T-cell (primary cell): ENCODE results near the gene SF3B5. TPM values are rescaled to one million over a fixed set of nuclear protein-coding genes. Genes with fewer than 3 reads are reported as not detected.

Experiments used
- ATAC-seq, 4 experiments: fragments of 200-7000 bp in 3 of 4; fragments of 150-1000 bp in 1 of 4; cut with Tn5 transposase; replicated peaks in 1 of 4; 1 replicate in 3 of 4; 2 replicates in 1 of 4; pipeline ENCODE4 v1.10.0; 2021; ENCODE audit warnings: moderate library complexity in 3 of 4, mild to moderate bottlenecking in 2 of 4, moderate number of reproducible peaks in 1 of 4
- CTCF ChIA-PET, 2 donors: fragments of 300-600 bp; sonication (Branson Sonifier 250); formaldehyde crosslinking; loops; one replicate each; lab custom pipeline; 2022; ENCODE audit warnings: antibody characterized with exemption in 2 of 2; lab: Charles Lee
- POLR2A ChIA-PET, 2 donors: fragments of 300-600 bp; sonication (Branson Sonifier 250); formaldehyde crosslinking; loops; one replicate each; lab custom pipeline; 2022; ENCODE audit warnings: antibody characterized with exemption in 2 of 2; lab: Charles Lee
- DNase-seq, 35 experiments: peaks; one replicate each; pipeline versions ENCODE4 v3.0.0 to v3.0.0-alpha.2; 2013 to 2023
- H3K27ac ChIP-seq: one replicate; pipeline ENCODE4 v1.5.1; 2013; ENCODE audit warnings: low read length
- H3K27me3 ChIP-seq, 2 experiments: replicated peaks in 1 of 2; 1 replicate in 1 of 2; 2 replicates in 1 of 2; pipeline versions ENCODE4 v1.6.1 to v1.7.0; 2013; ENCODE audit warnings: low read length in 1 of 2, mixed read lengths in 1 of 2; ENCODE audit not compliant: control insufficient read depth in 2 of 2, insufficient read depth in 2 of 2; ENCODE audit errors: extremely low read depth in 1 of 2
- H3K36me3 ChIP-seq, 2 donors: 1 replicate in 1 of 2; 2 replicates in 1 of 2; pipeline versions ENCODE4 v1.6.1 to v1.7.0; 2013; ENCODE audit warnings: low read length in 1 of 2; ENCODE audit not compliant: control insufficient read depth in 2 of 2, insufficient read depth in 1 of 2; ENCODE audit errors: extremely low read depth in 1 of 2
- H3K4me1 ChIP-seq, 2 experiments: 1 replicate in 1 of 2; 2 replicates in 1 of 2; pipeline versions ENCODE4 v1.6.1 to v1.7.0; 2013; ENCODE audit warnings: low read length in 2 of 2, mixed read lengths in 1 of 2; ENCODE audit not compliant: insufficient read depth in 2 of 2, control insufficient read depth in 1 of 2; ENCODE audit errors: extremely low read depth in 1 of 2
- H3K4me3 ChIP-seq, 2 donors: 1 replicate in 1 of 2; 2 replicates in 1 of 2; pipeline versions ENCODE4 v1.5.1 to v1.7.0; 2013; ENCODE audit warnings: mild to moderate bottlenecking in 2 of 2, low read length in 1 of 2, moderate library complexity in 1 of 2; ENCODE audit not compliant: control insufficient read depth in 1 of 2; ENCODE audit errors: extremely low read depth in 1 of 2
- H3K9me3 ChIP-seq: 2 replicates; pipeline ENCODE4 v1.7.0; 2013
- H3K27ac Mint-ChIP-seq, 2 donors: one replicate each; pipeline ENCODE4 v1.8.0; 2020 to 2021; ENCODE audit warnings: mild to moderate bottlenecking in 2 of 2, mixed read lengths in 2 of 2
- H3K27me3 Mint-ChIP-seq, 2 donors: one replicate each; pipeline ENCODE4 v1.8.0; 2021 to 2022; ENCODE audit warnings: mixed read lengths in 2 of 2
- H3K36me3 Mint-ChIP-seq: one replicate; pipeline ENCODE4 v1.8.0; 2021; ENCODE audit warnings: mixed read lengths
- H3K4me1 Mint-ChIP-seq, 3 donors: one replicate each; pipeline ENCODE4 v1.8.0; 2020 to 2022; ENCODE audit warnings: mixed read lengths in 3 of 3, mild to moderate bottlenecking in 1 of 3
- H3K4me3 Mint-ChIP-seq, 3 donors: one replicate each; pipeline ENCODE4 v1.8.0; 2020 to 2022; ENCODE audit warnings: mild to moderate bottlenecking in 3 of 3, mixed read lengths in 3 of 3, moderate library complexity in 3 of 3
- H3K9me3 Mint-ChIP-seq, 3 donors: one replicate each; pipeline ENCODE4 v1.8.0; 2020 to 2022; ENCODE audit warnings: mixed read lengths in 3 of 3
- WGBS: methylation state at CpG from one replicate; pipeline ENCODE4 v1.1.5; 2013; ENCODE audit warnings: missing lambda C conversion rate; ENCODE audit not compliant: insufficient coverage; 5-methylcytosine and 5-hydroxymethylcytosine counted together
- total RNA-seq, 35 experiments: library from RNA in 6 of 35; stranded (reverse) in 6 of 35; fragments of 120-200 nt in 1 of 35; gene quantifications; one replicate each; pipeline versions ENCODE4 v1.2.1 to v1.2.4 and lab custom pipeline; 2013 to 2026

SF3B5 gene
- total RNA-seq, 5 donors from 2014 or later (not counting 1 experiment from before 2014, with no cell fraction given): 111 to 125 (median 115) TPM

GRCh38 chr6:144119376-144119775 lies 24.0 kb upstream of the SF3B5 start:
- H3K36me3 Mint-ChIP-seq: no peaks in the 10 kb centered on the region
- ATAC-seq: no peak
- ChIA-PET CTCF (no interaction called here), POLR2A (no interaction called here)
- no peaks in the 10 kb centered on the region for H3K27me3 Mint-ChIP-seq
- H3K27me3 ChIP-seq: no peaks in the 10 kb centered on the region
- H3K9me3 ChIP-seq: no peaks in the 10 kb centered on the region
- H3K4me1 Mint-ChIP-seq: no peaks in the 10 kb centered on the region
- no peaks in the 10 kb centered on the region for H3K36me3 ChIP-seq
- no peak overlapping the region for H3K4me3 ChIP-seq
- DNase-seq: no peak
- H3K27ac ChIP-seq: no peak overlapping the region
- H3K4me1 ChIP-seq: no peaks in the 10 kb centered on the region
- no peaks in the 10 kb centered on the region for H3K9me3 Mint-ChIP-seq
- no peak overlapping the region for H3K27ac Mint-ChIP-seq
- 100% methylated on average over 3 of the region's 5 CpGs for WGBS
- no peak overlapping the region for H3K4me3 Mint-ChIP-seq

DNA sequence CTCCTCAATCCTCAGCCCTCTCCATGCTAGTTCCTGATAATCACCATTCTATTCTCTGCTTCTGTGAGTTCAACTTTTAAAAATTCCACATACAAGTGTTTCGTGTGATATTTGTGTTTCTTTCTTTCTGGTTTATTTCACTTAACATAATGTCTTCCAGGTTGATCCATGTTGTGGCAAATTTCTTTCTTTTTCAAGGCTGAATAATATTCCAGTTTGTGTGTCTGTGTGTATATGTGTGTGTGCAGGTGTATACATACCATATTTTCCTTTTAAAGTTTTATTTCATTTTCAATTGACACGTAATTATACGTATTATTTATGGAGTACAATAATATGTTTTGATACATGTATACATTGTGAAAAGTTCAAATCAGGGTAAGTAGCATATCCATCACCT lies 19.8 kb upstream of the SF3B5 start:
- POLR2A ChIA-PET: interaction anchor here in 1 of 2 donors (0.6 kb wide), 1 partner anchor 112 kb away, joined by 3 read pairs; no protein-coding TSS in a partner anchor
- Mint-ChIP-seq H3K9me3 (no peaks in the 10 kb centered on the region), H3K4me1 (no peaks in the 10 kb centered on the region), H3K36me3 (no peaks in the 10 kb centered on the region), H3K27me3 (no peaks in the 10 kb centered on the region), H3K27ac (no peak overlapping the region), H3K4me3 (no peak overlapping the region)
- no CpG with 5 or more reads among the region's 3 CpGs for WGBS
- H3K27me3 ChIP-seq: no peaks in the 10 kb centered on the region
- H3K36me3 ChIP-seq: no peaks in the 10 kb centered on the region
- no peaks in the 10 kb centered on the region for H3K4me1 ChIP-seq
- no peak for DNase-seq
- H3K9me3 ChIP-seq: no peaks in the 10 kb centered on the region
- H3K27ac ChIP-seq: no peak overlapping the region
- no peak overlapping the region for H3K4me3 ChIP-seq
- no peak for ATAC-seq
- CTCF ChIA-PET: interaction anchor here (0.9 to 1.2 kb wide), 3 partner anchors 10 to 104 kb away, joined by 3 to 5 read pairs (median 4); no protein-coding TSS in a partner anchor

DNA sequence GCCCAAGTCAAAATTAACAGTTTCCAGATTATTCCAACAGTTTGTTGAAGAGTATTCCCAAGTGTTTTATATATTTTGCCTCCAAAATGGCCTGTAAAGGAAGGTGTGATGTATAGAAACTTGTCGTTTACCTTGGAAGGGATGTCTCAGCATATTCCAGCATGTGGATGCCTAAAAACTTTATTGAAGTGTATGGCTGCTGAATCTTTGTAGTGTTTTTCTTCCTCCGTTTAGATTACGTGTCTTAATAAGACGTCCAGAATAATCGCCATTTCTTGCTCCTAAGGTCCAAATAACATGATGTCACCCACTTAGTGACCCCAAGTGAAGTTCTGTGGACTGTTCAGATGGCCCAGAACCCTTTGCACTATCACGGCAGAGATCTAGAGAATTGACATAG lies 18.0 kb upstream of the SF3B5 start:
- Mint-ChIP-seq H3K27ac (no peak overlapping the region), H3K27me3 (no peaks in the 10 kb centered on the region), H3K4me3 (no peak overlapping the region), H3K36me3 (no peaks in the 10 kb centered on the region), H3K9me3 (no peaks in the 10 kb centered on the region), H3K4me1 (no peaks in the 10 kb centered on the region)
- Histone ChIP-seq H3K27me3 (no peaks in the 10 kb centered on the region), H3K36me3 (no peaks in the 10 kb centered on the region), H3K27ac (no peak overlapping the region), H3K4me1 (no peaks in the 10 kb centered on the region), H3K4me3 (no peak overlapping the region), H3K9me3 (no peaks in the 10 kb centered on the region)
- POLR2A ChIA-PET: interaction anchor here in 1 of 2 donors (0.6 kb wide), 1 partner anchor 355 kb away, joined by 3 read pairs; no protein-coding TSS in a partner anchor
- 89% methylated on average over 4 of the region's 6 CpGs for WGBS
- DNase-seq: no peak
- CTCF ChIA-PET: no interaction called here
- ATAC-seq: no peak

DNA sequence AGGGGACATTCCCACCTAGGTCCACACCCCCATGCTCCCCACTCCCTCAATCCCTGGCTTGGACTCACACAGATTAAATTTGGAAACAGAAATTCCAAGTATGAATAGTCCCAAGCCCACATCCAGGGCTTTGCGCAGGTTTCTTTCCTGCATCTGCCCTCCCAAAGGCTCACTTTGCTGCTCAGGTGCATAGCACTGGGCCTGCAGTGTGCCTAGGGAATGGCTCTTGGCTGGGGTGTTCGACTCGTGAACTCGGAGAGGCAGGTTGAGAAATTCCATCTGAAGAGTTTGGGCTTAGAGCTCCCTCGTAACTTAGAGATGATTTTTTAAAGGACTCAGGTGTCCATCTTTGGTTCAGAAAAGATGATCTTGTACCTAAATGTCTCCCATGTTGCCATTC lies 14.8 kb upstream of the SF3B5 start:
- no peak overlapping the region for H3K27ac Mint-ChIP-seq
- POLR2A ChIA-PET: no interaction called here
- Histone ChIP-seq H3K27ac (no peak overlapping the region), H3K27me3 (no peaks in the 10 kb centered on the region), H3K4me1 (no peaks in the 10 kb centered on the region), H3K36me3 (no peaks in the 10 kb centered on the region), H3K9me3 (no peaks in the 10 kb centered on the region), H3K4me3 (no peak overlapping the region)
- 74% methylated on average over 4 of the region's 5 CpGs for WGBS
- no peak for ATAC-seq
- no peaks in the 10 kb centered on the region for H3K9me3 Mint-ChIP-seq
- no peak for DNase-seq
- no peak overlapping the region for H3K4me3 Mint-ChIP-seq
- no peaks in the 10 kb centered on the region for H3K36me3 Mint-ChIP-seq
- peaks cover 0 to under 1% (median 0%) of the 10 kb centered on the region in 3 donors for H3K4me1 Mint-ChIP-seq
- H3K27me3 Mint-ChIP-seq: no peaks in the 10 kb centered on the region
- CTCF ChIA-PET: no interaction called here

GRCh38 chr6:144106206-144106605 lies 10.8 kb upstream of the SF3B5 start:
- WGBS: 100% methylated on average over 1 of the region's 1 CpG
- no peaks in the 10 kb centered on the region for H3K27me3 Mint-ChIP-seq
- Histone ChIP-seq H3K4me1 (no peaks in the 10 kb centered on the region), H3K36me3 (no peaks in the 10 kb centered on the region), H3K27me3 (no peaks in the 10 kb centered on the region), H3K27ac (no peak overlapping the region), H3K4me3 (no peak overlapping the region), H3K9me3 (no peaks in the 10 kb centered on the region)
- DNase-seq (no peak), ATAC-seq (no peak)
- peaks cover 1 to 6% (median 1%) of the 10 kb centered on the region in 3 donors for H3K4me1 Mint-ChIP-seq
- no peak overlapping the region for H3K4me3 Mint-ChIP-seq
- H3K27ac Mint-ChIP-seq: no peak overlapping the region
- POLR2A ChIA-PET: no interaction called here
- H3K36me3 Mint-ChIP-seq: no peaks in the 10 kb centered on the region
- no peaks in the 10 kb centered on the region for H3K9me3 Mint-ChIP-seq
- CTCF ChIA-PET: interaction anchor here (0.6 to 2.9 kb wide), 7 partner anchors 10 to 375 kb away, joined by 3 to 26 read pairs (median 5); no protein-coding TSS in a partner anchor

GRCh38 chr6:144104898-144105487 lies 9.6 kb upstream of the SF3B5 start:
- peaks cover 1 to 6% (median 1%) of the 10 kb centered on the region in 3 donors for H3K4me1 Mint-ChIP-seq
- CTCF ChIA-PET: interaction anchor here (0.5 to 2.9 kb wide), 13 partner anchors 10 to 379 kb away, joined by 3 to 32 read pairs (median 4); no protein-coding TSS in a partner anchor
- H3K27me3 ChIP-seq: no peaks in the 10 kb centered on the region
- WGBS: no CpG with 5 or more reads among the region's 2 CpGs
- no peaks in the 10 kb centered on the region for H3K4me1 ChIP-seq
- no peak overlapping the region for H3K4me3 ChIP-seq
- DNase-seq: peak in 15 of 35 experiments; percentile 6 to 84 (median 32)
- peak; percentile 68 to 79 (median 75) for ATAC-seq
- no peaks in the 10 kb centered on the region for H3K36me3 Mint-ChIP-seq
- H3K9me3 ChIP-seq: no peaks in the 10 kb centered on the region
- H3K4me3 Mint-ChIP-seq: no peak overlapping the region
- H3K36me3 ChIP-seq: no peaks in the 10 kb centered on the region
- H3K27me3 Mint-ChIP-seq: no peaks in the 10 kb centered on the region
- POLR2A ChIA-PET: interaction anchor here in 1 of 2 donors (1.0 kb wide), 1 partner anchor 375 kb away, joined by 3 read pairs; no protein-coding TSS in a partner anchor
- no peak overlapping the region for H3K27ac ChIP-seq
- no peak overlapping the region for H3K27ac Mint-ChIP-seq
- H3K9me3 Mint-ChIP-seq: no peaks in the 10 kb centered on the region
